ENCODE data around the gene CTXN1.

- TF ChIP-seq CTCF (conservative IDR thresholded peaks at IDR 0.05 in 1 of 2, IDR thresholded peaks at IDR 0.05 in 1 of 2; ENCODE audit: low read depth in 1 of 2, low read length in 2 of 2) (no peak), EZH2 (IDR thresholded peaks at IDR 0.05; ENCODE audit: low read length, missing control alignments) (no peak)
Observed at GRCh38 chr19:7941895-7942596, 16.1 kb upstream of the CTXN1 start.
